ENCODE results near the gene ZNF850.

GRCh38 chr19:36685835-36686234, 86.8 kb downstream of the ZNF850 start:
- TF ChIP-seq POLR2A (IDR thresholded peaks at IDR 0.05; ENCODE audit: low read length) (no peak), GATA1 (IDR thresholded peaks at IDR 0.05; ENCODE audit: low read depth, low read length) (no peak)
